OCI-LY7 (cell line): ENCODE data around the gene ASB2. TPM values are rescaled to one million over a fixed set of nuclear protein-coding genes. Genes with fewer than 3 reads are reported as not detected.

Experiments used
- BruUV-seq: library from RNA; stranded (reverse); fragments of 400-500 nt; replicated peaks from 2 replicates; lab custom pipeline; 2021; lab: Mats Ljungman, UMichigan
- CTCF ChIA-PET: fragments of 300-600 bp; sonication (Branson Sonifier 250); formaldehyde crosslinking; loops from one replicate; lab custom pipeline; 2022; ENCODE audit warnings: antibody characterized with exemption; ENCODE audit not compliant: unreplicated experiment; lab: Charles Lee
- POLR2A ChIA-PET: fragments of 300-600 bp; sonication (Branson Sonifier 250); formaldehyde crosslinking; loops from one replicate; lab custom pipeline; 2022; ENCODE audit warnings: antibody characterized with exemption; lab: Charles Lee
- DNase-seq: peaks from one replicate; pipeline ENCODE4 v3.0.0-alpha.2; 2015; ENCODE audit warnings: low spot score
- H2AFZ ChIP-seq: fragments of 200-600 bp; sonication (generic), shearing (Covaris generic); 2 replicates; pipeline ENCODE4 v1.6.1; 2014; ENCODE audit warnings: mild to moderate bottlenecking, antibody characterized with exemption, low read length, moderate library complexity
- H3K27ac ChIP-seq: fragments of 200-600 bp; sonication (generic); 2 replicates; pipeline ENCODE4 v1.5.1; 2014; ENCODE audit warnings: mixed run types, low read depth, mild to moderate bottlenecking, moderate library complexity, low read length, inconsistent platforms; ENCODE audit not compliant: poor library complexity, severe bottlenecking
- H3K36me3 ChIP-seq: fragments of 200-600 bp; sonication (generic); 2 replicates; pipeline ENCODE4 v1.6.1; 2014; ENCODE audit warnings: mild to moderate bottlenecking, antibody characterized with exemption, low read length, moderate library complexity, mixed read lengths; ENCODE audit not compliant: insufficient read depth
- H3K4me1 ChIP-seq: fragments of 200-600 bp; sonication (generic); 2 replicates; pipeline ENCODE4 v1.5.1; 2014; ENCODE audit warnings: mild to moderate bottlenecking, low read length; ENCODE audit not compliant: insufficient read depth, poor library complexity, severe bottlenecking
- H3K4me2 ChIP-seq: fragments of 200-600 bp; sonication (generic); 2 replicates; pipeline ENCODE4 v1.6.1; 2014; ENCODE audit warnings: mild to moderate bottlenecking, low read length
- H3K4me3 ChIP-seq: fragments of 200-600 bp; sonication (generic); 2 replicates; pipeline ENCODE4 v1.5.1; 2014; ENCODE audit warnings: mild to moderate bottlenecking, low read depth, low read length; ENCODE audit not compliant: poor library complexity, severe bottlenecking
- H3K79me2 ChIP-seq: fragments of 200-600 bp; sonication (generic); 2 replicates; pipeline ENCODE4 v1.6.1; 2016; ENCODE audit warnings: low read depth, mild to moderate bottlenecking, low read length, moderate library complexity, mixed read lengths; ENCODE audit not compliant: insufficient read depth
- H3K9me2 ChIP-seq: fragments of 200-600 bp; sonication (generic); 2 replicates; pipeline ENCODE4 v1.6.1; 2016; ENCODE audit warnings: mild to moderate bottlenecking, low read length, mixed read lengths; ENCODE audit not compliant: insufficient read depth
- H3K9me3 ChIP-seq: fragments of 200-600 bp; sonication (generic); 2 replicates; pipeline ENCODE4 v1.6.1; 2014; ENCODE audit warnings: mild to moderate bottlenecking, mixed run types, low read length, mixed read lengths
- H4K20me1 ChIP-seq: fragments of 200-600 bp; sonication (generic); 2 replicates; pipeline ENCODE4 v1.6.1; 2014; ENCODE audit warnings: mild to moderate bottlenecking, antibody characterized with exemption, low read length, moderate library complexity, mixed read lengths; ENCODE audit not compliant: insufficient read depth
- EZH2phosphoT487 ChIP-seq: fragments of 200-600 bp; sonication (generic); IDR thresholded peaks from 2 replicates; pipeline ENCODE4 v1.6.1; 2018; ENCODE audit warnings: low read depth, borderline replicate concordance, mild to moderate bottlenecking, mixed run types, antibody characterized with exemption, low read length, moderate library complexity, mixed read lengths
- intact Hi-C: fragments of 100-400 bp; cut with micrococcal nuclease; formaldehyde crosslinking; loops from one replicate; pipeline ENCODE4 v1.10.0; 2022; ENCODE audit not compliant: unreplicated experiment
- total RNA-seq, 2 experiments: library from RNA; depleted of rRNA in 1 of 2; stranded (reverse); fragments of >200 nt in 1 of 2; shearing (Covaris generic) in 1 of 2; gene quantifications; 2 replicates each; pipeline ENCODE4 v1.2.3, GENCODE V29; 2014 to 2022
- TF ChIP-seq, protein P1 (sequence below): fragments of 200-600 bp; sonication (generic); conservative IDR thresholded peaks from 2 replicates; pipeline ENCODE4 v1.5.1; 2014; ENCODE audit warnings: mild to moderate bottlenecking, antibody characterized with exemption, low read length, moderate library complexity, mixed read lengths

Gene ASB2
- total RNA-seq, 2 experiments from 2014 or later = 21.7 to 23.6 TPM

- CTCF ChIA-PET = no interaction called here
- Histone ChIP-seq H3K4me1 (no peaks in the 10 kb centered on the region), H3K4me2 (no peak overlapping the region), H3K36me3 (no peaks in the 10 kb centered on the region), H3K9me3 (no peaks in the 10 kb centered on the region), H3K9me2 (no peaks in the 10 kb centered on the region), H2AFZ (no peak overlapping the region), H4K20me1 (no peaks in the 10 kb centered on the region), H3K4me3 (no peak overlapping the region), H3K27ac (no peak overlapping the region), H3K79me2 (no peaks in the 10 kb centered on the region)
- DNase-seq = no peak
- POLR2A ChIA-PET = no interaction called here
- no peak for TF ChIP-seq EZH2phosphoT487
- TF ChIP-seq, protein P1, sequence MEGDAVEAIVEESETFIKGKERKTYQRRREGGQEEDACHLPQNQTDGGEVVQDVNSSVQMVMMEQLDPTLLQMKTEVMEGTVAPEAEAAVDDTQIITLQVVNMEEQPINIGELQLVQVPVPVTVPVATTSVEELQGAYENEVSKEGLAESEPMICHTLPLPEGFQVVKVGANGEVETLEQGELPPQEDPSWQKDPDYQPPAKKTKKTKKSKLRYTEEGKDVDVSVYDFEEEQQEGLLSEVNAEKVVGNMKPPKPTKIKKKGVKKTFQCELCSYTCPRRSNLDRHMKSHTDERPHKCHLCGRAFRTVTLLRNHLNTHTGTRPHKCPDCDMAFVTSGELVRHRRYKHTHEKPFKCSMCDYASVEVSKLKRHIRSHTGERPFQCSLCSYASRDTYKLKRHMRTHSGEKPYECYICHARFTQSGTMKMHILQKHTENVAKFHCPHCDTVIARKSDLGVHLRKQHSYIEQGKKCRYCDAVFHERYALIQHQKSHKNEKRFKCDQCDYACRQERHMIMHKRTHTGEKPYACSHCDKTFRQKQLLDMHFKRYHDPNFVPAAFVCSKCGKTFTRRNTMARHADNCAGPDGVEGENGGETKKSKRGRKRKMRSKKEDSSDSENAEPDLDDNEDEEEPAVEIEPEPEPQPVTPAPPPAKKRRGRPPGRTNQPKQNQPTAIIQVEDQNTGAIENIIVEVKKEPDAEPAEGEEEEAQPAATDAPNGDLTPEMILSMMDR = no peak
- no TSS peak for BruUV-seq
- intact Hi-C loops = no loop called here
Measured at GRCh38 chr14:93915800-93916199, 60.6 kb downstream of the ASB2 start.

DNA sequence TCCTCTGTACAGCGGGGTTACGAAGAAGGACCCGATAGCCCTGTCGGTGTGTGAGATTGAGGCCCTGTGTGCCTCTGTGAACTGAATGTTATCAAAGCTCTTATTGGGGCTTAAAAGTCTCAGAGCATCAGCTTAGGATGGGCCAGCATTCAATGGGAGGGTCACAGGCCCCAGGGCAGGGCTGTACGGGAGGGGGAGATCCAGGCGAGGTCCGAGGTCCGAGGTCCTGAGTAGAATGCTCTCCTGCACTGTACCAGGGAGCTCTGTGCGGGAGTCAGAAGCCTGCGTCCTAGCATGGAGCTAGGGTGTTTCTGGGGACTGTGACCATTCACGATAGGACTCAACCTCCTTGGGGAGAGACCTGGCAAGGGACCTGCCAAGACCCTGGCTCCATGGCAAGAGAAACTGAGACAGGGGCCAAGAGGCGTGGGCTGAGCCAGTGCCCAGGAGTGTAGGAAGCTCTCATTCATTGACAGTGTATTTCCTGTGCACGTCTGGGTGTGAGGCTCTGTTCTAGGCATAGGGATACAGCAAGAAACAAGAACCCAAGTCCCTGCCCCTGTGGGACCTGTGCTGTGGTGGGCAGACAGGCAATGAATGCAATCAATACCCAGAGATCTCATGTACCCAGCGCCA lies 61.2 kb downstream of the ASB2 start:
- no peaks in the 10 kb centered on the region for H3K9me3 ChIP-seq
- TF ChIP-seq, protein P1 = no peak
- no peak for TF ChIP-seq EZH2phosphoT487
- no peaks in the 10 kb centered on the region for H4K20me1 ChIP-seq
- H2AFZ ChIP-seq = no peak overlapping the region
- no peak overlapping the region for H3K27ac ChIP-seq
- no peak overlapping the region for H3K4me3 ChIP-seq
- H3K4me2 ChIP-seq = no peak overlapping the region
- H3K9me2 ChIP-seq = no peaks in the 10 kb centered on the region
- H3K36me3 ChIP-seq = no peaks in the 10 kb centered on the region
- no peaks in the 10 kb centered on the region for H3K79me2 ChIP-seq
- BruUV-seq = no TSS peak
- DNase-seq = no peak
- CTCF ChIA-PET = no interaction called here
- intact Hi-C loops = no loop called here
- POLR2A ChIA-PET = interaction anchor here (0.5 kb wide), 1 partner anchor 730 kb away, joined by 3 read pairs; the partner anchor contains the start of genes LYSET and MOAP1
- H3K4me1 ChIP-seq = no peaks in the 10 kb centered on the region

DNA sequence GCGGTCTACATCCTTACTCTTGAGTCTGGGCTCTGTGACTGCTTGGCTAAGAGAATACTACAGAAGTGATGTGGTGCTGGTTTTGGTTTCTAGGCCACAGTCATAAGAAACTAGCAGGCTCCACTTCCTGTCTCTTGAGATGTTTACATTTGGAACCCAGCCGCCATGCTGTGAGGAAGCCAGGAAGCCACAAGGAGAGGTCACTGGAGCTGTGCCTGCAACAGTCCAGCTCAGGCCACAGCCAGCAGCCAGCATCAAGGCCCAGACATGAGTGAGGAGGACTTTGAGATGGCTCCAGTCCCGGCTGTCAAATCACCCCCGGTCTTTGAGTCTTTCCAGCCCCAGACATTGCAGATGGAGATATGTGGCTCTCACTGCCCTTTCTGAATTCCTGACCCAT lies 62.1 kb downstream of the ASB2 start:
- intact Hi-C loops = no loop called here
- no peaks in the 10 kb centered on the region for H3K9me3 ChIP-seq
- H3K79me2 ChIP-seq = no peaks in the 10 kb centered on the region
- TF ChIP-seq, protein P1 = no peak
- no peak for TF ChIP-seq EZH2phosphoT487
- no peaks in the 10 kb centered on the region for H3K36me3 ChIP-seq
- no TSS peak for BruUV-seq
- H3K27ac ChIP-seq = no peak overlapping the region
- no peaks in the 10 kb centered on the region for H3K9me2 ChIP-seq
- H3K4me1 ChIP-seq = no peaks in the 10 kb centered on the region
- H3K4me2 ChIP-seq = no peak overlapping the region
- no peak for DNase-seq
- no peak overlapping the region for H3K4me3 ChIP-seq
- H4K20me1 ChIP-seq = no peaks in the 10 kb centered on the region
- H2AFZ ChIP-seq = no peak overlapping the region
- ChIA-PET CTCF (no interaction called here), POLR2A (no interaction called here)
